WTC11 (cell line): ENCODE data around the gene KCNMA1. TPM values are rescaled to one million over a fixed set of nuclear protein-coding genes. Genes with fewer than 3 reads are reported as not detected.

Source experiments
- ATAC-seq: fragments of 200-7000 bp; cut with Tn5 transposase; 2 replicates; pipeline ENCODE4 v1.10.0; 2021; ENCODE audit warnings: mild to moderate bottlenecking, moderate library complexity
- CTCF ChIA-PET: fragments of 300-600 bp; sonication (Branson Sonifier 250); formaldehyde crosslinking; loops from one replicate; lab custom pipeline; 2021; ENCODE audit warnings: antibody characterized with exemption; lab: Charles Lee
- POLR2A ChIA-PET: fragments of 350-600 bp; sonication (Branson Sonifier 250); formaldehyde crosslinking; loops from one replicate; lab custom pipeline; 2021; ENCODE audit warnings: antibody characterized with exemption; lab: Charles Lee
- DNase-seq: peaks from one replicate; pipeline ENCODE4 v3.0.0; 2021; ENCODE audit warnings: low spot score
- H3K27ac Mint-ChIP-seq: 2 replicates; pipeline ENCODE4 v1.8.0; 2021; ENCODE audit warnings: mixed read lengths
- H3K27me3 Mint-ChIP-seq: 2 replicates; pipeline ENCODE4 v1.8.0; 2021; ENCODE audit warnings: low read depth, mild to moderate bottlenecking, moderate library complexity, mixed read lengths
- H3K36me3 Mint-ChIP-seq: 2 replicates; pipeline ENCODE4 v1.8.0; 2021; ENCODE audit warnings: mixed read lengths
- H3K4me1 Mint-ChIP-seq: 2 replicates; pipeline ENCODE4 v1.8.0; 2022; ENCODE audit warnings: mixed read lengths
- H3K4me3 Mint-ChIP-seq: 2 replicates; pipeline ENCODE4 v1.8.0; 2021; ENCODE audit warnings: mild to moderate bottlenecking, moderate library complexity, mixed read lengths
- H3K9me3 Mint-ChIP-seq: 2 replicates; pipeline ENCODE4 v1.8.0; 2021; ENCODE audit warnings: mixed read lengths
- AFF4 ChIP-seq: sonication (generic); formaldehyde crosslinking; IDR thresholded peaks from 2 replicates; pipeline ENCODE4 v1.8.1; 2023; ENCODE audit warnings: mild to moderate bottlenecking, missing genetic modification reagents, borderline replicate concordance
- ATF6 ChIP-seq: sonication (generic); formaldehyde crosslinking; IDR thresholded peaks from 2 replicates; pipeline ENCODE4 v1.8.1; 2023; ENCODE audit warnings: mild to moderate bottlenecking, missing genetic modification reagents
- CBFB ChIP-seq: sonication (generic); formaldehyde crosslinking; IDR thresholded peaks from 2 replicates; pipeline ENCODE4 v1.8.1; 2022; ENCODE audit warnings: mild to moderate bottlenecking, low read depth, missing genetic modification reagents
- CDX4 ChIP-seq: fragments of 250-450 bp; sonication (Bioruptor Pico); IDR thresholded peaks from 2 replicates; pipeline ENCODE4 v1.9.0; 2021; ENCODE audit warnings: moderate library complexity, mild to moderate bottlenecking, inconsistent platforms, borderline replicate concordance
- E2F1 ChIP-seq: sonication (generic); formaldehyde crosslinking; IDR thresholded peaks from 2 replicates; pipeline ENCODE4 v1.8.0; 2022; ENCODE audit warnings: mild to moderate bottlenecking, missing genetic modification reagents
- E2F5 ChIP-seq: sonication (generic); formaldehyde crosslinking; IDR thresholded peaks from 2 replicates; pipeline ENCODE4 v1.8.1; 2022; ENCODE audit warnings: mild to moderate bottlenecking, moderate library complexity, missing genetic modification reagents
- ELF4 ChIP-seq: sonication (generic); formaldehyde crosslinking; IDR thresholded peaks from 2 replicates; pipeline ENCODE4 v1.8.1; 2022; ENCODE audit warnings: low read depth, mild to moderate bottlenecking, moderate library complexity, missing genetic modification reagents
- ERG ChIP-seq: fragments of 250-450 bp; sonication (Bioruptor Pico); IDR thresholded peaks from 2 replicates; pipeline ENCODE4 v1.8.0; 2021; ENCODE audit warnings: mild to moderate bottlenecking
- FOXK1 ChIP-seq: sonication (generic); formaldehyde crosslinking; IDR thresholded peaks from 2 replicates; pipeline ENCODE4 v1.8.0; 2022; ENCODE audit warnings: mild to moderate bottlenecking, moderate library complexity, missing genetic modification reagents
- HMGA2 ChIP-seq: fragments of 250-450 bp; sonication (Bioruptor Pico); IDR thresholded peaks from 2 replicates; pipeline ENCODE4 v1.4.0; 2021; ENCODE audit warnings: mild to moderate bottlenecking, moderate library complexity
- JUN ChIP-seq: sonication (generic); formaldehyde crosslinking; IDR thresholded peaks from 2 replicates; pipeline ENCODE4 v1.8.0; 2023; ENCODE audit warnings: mild to moderate bottlenecking, missing genetic modification reagents
- MYBL2 ChIP-seq: sonication (generic); formaldehyde crosslinking; IDR thresholded peaks from 2 replicates; pipeline ENCODE4 v1.8.1; 2023; ENCODE audit warnings: mild to moderate bottlenecking, moderate library complexity, missing genetic modification reagents
- NFYB ChIP-seq: sonication (generic); formaldehyde crosslinking; conservative IDR thresholded peaks from 2 replicates; pipeline ENCODE4 v1.8.0; 2022; ENCODE audit warnings: low read depth, missing genetic modification reagents
- NR1H2 ChIP-seq: sonication (generic); formaldehyde crosslinking; IDR thresholded peaks from 2 replicates; pipeline ENCODE4 v1.9.0; 2021; ENCODE audit warnings: mild to moderate bottlenecking, moderate library complexity, missing genetic modification reagents
- NR2C2 ChIP-seq: sonication (generic); formaldehyde crosslinking; IDR thresholded peaks from 2 replicates; pipeline ENCODE4 v1.8.0; 2022; ENCODE audit warnings: mild to moderate bottlenecking, missing genetic modification reagents
- PRDM15 ChIP-seq: sonication (generic); formaldehyde crosslinking; IDR thresholded peaks from 2 replicates; pipeline ENCODE4 v1.8.0; 2022; ENCODE audit warnings: missing genetic modification reagents
- SMAD3 ChIP-seq: sonication (generic); formaldehyde crosslinking; IDR thresholded peaks from 2 replicates; pipeline ENCODE4 v1.8.0; 2022; ENCODE audit warnings: missing genetic modification reagents, mild to moderate bottlenecking, borderline replicate concordance
- SOX15 ChIP-seq: fragments of 250-450 bp; sonication (Bioruptor Pico); IDR thresholded peaks from 2 replicates; pipeline ENCODE4 v1.9.0; 2021; ENCODE audit warnings: mild to moderate bottlenecking
- STAT6 ChIP-seq: sonication (generic); formaldehyde crosslinking; conservative IDR thresholded peaks from 2 replicates; pipeline ENCODE4 v1.8.1; 2023; ENCODE audit warnings: mild to moderate bottlenecking, low read depth, missing genetic modification reagents, moderate library complexity
- total RNA-seq: library from RNA; stranded (reverse); gene quantifications from 3 replicates; pipeline ENCODE4 v1.2.3, GENCODE V29; 2021

KCNMA1 gene
- total RNA-seq, 1 experiment from 2014 or later = 7.3 TPM

GRCh38 chr10:76981251-76981650 lies 656.4 kb downstream of the KCNMA1 start:
- CTCF ChIA-PET = no interaction called here
- ATAC-seq (peak; percentile 27; the same call in 1 of the 2 replicates), DNase-seq (no peak)
- H3K4me1 Mint-ChIP-seq = peaks cover 17% of the 10 kb centered on the region
- H3K4me3 Mint-ChIP-seq = no peak overlapping the region
- POLR2A ChIA-PET = no interaction called here
- no peak overlapping the region for H3K27ac Mint-ChIP-seq
- no peaks in the 10 kb centered on the region for H3K27me3 Mint-ChIP-seq
- no peaks in the 10 kb centered on the region for H3K36me3 Mint-ChIP-seq
- TF ChIP-seq STAT6 (CRISPR knock-in tag) = no peak
- TF ChIP-seq AFF4 (CRISPR knock-in tag) = no peak
- no peak for TF ChIP-seq CDX4 (CRISPR knock-in tag)
- no peak for TF ChIP-seq FOXK1 (CRISPR knock-in tag)
- no peak for TF ChIP-seq ERG (CRISPR knock-in tag)
- TF ChIP-seq HMGA2 = no peak
- no peak for TF ChIP-seq NFYB (CRISPR knock-in tag)
- no peak for TF ChIP-seq SOX15 (CRISPR knock-in tag)
- no peak for TF ChIP-seq NR2C2 (CRISPR knock-in tag)
- no peak for TF ChIP-seq JUN (CRISPR knock-in tag)
- no peak for TF ChIP-seq ATF6 (CRISPR knock-in tag)
- TF ChIP-seq NR1H2 (CRISPR knock-in tag) = no peak
- no peak for TF ChIP-seq MYBL2 (CRISPR knock-in tag)
- no peaks in the 10 kb centered on the region for H3K9me3 Mint-ChIP-seq

- H3K27me3 Mint-ChIP-seq = no peaks in the 10 kb centered on the region
- no peaks in the 10 kb centered on the region for H3K36me3 Mint-ChIP-seq
- POLR2A ChIA-PET = no interaction called here
- DNase-seq = no peak
- ATAC-seq = no peak
- peaks cover 15% of the 10 kb centered on the region for H3K4me1 Mint-ChIP-seq
- no peaks in the 10 kb centered on the region for H3K9me3 Mint-ChIP-seq
- no peak overlapping the region for H3K4me3 Mint-ChIP-seq
- CTCF ChIA-PET = interaction anchor here (1.3 kb wide), 1 partner anchor 11 kb away, joined by 4 read pairs; no protein-coding TSS in a partner anchor
- no peak overlapping the region for H3K27ac Mint-ChIP-seq
- TF ChIP-seq E2F5 (CRISPR knock-in tag) (no peak), MYBL2 (CRISPR knock-in tag) (no peak), NR2C2 (CRISPR knock-in tag) (no peak), PRDM15 (CRISPR knock-in tag) (no peak), ELF4 (CRISPR knock-in tag) (no peak), HMGA2 (no peak), E2F1 (CRISPR knock-in tag) (no peak), SMAD3 (no peak), CBFB (CRISPR knock-in tag) (no peak)
Measured at GRCh38 chr10:76977901-76978300, 659.7 kb downstream of the KCNMA1 start.
